Activated T-helper 1 cell treated with Interleukin-2 at 50 U/mL for 16 hours (primary cell): ENCODE data around the gene ECE2.
A peak's percentile ranks its signal among the peaks of the same experiment; 100 is the strongest.

ENCODE experiments used
- DNase-seq: peaks from one replicate; pipeline ENCODE4 v3.0.0-alpha.2; 2020; ENCODE audit warnings: low read depth

ECE2 gene

GRCh38 chr3:184240384-184241140 is 35.3 kb upstream of the ECE2 start:
- no peak for DNase-seq

GRCh38 chr3:184241141-184241446 is 34.7 kb upstream of the ECE2 start:
- no peak for DNase-seq

GRCh38 chr3:184241447-184242296 is 34.1 kb upstream of the ECE2 start:
- no peak for DNase-seq

GRCh38 chr3:184242297-184242685 is 33.5 kb upstream of the ECE2 start:
- DNase-seq, result no peak

GRCh38 chr3:184248454-184249411 is 27.1 kb upstream of the ECE2 start, which contains the start of gene ALG3:
ALG3 (minus strand) TSS chr3:184248962; CDS start chr3:184248940, 22 bp downstream.
- DNase-seq, result peak; percentile 77

GRCh38 chr3:184249412-184250166 is 26.2 kb upstream of the ECE2 start, which contains the start of gene EEF1AKMT4:
EEF1AKMT4 (plus strand) TSS chr3:184249672; CDS start chr3:184249695, 23 bp downstream.
- DNase-seq, result peak; percentile 93

GRCh38 chr3:184250167-184250828 is 25.5 kb upstream of the ECE2 start:
- DNase-seq, result peak; percentile 75

GRCh38 chr3:184255291-184256039 is 20.4 kb upstream of the ECE2 start:
- DNase-seq, result no peak

- DNase-seq, result no peak
Observed at GRCh38 chr3:184257083-184257915, 18.5 kb upstream of the ECE2 start.

GRCh38 chr3:184258926-184259325 is 16.9 kb upstream of the ECE2 start:
- no peak for DNase-seq

GRCh38 chr3:184259396-184259877 is 16.4 kb upstream of the ECE2 start:
- no peak for DNase-seq

GRCh38 chr3:184259878-184260723 is 15.7 kb upstream of the ECE2 start:
- no peak for DNase-seq

GRCh38 chr3:184260724-184261269 is 15.0 kb upstream of the ECE2 start:
- no peak for DNase-seq

- peak; percentile 33 for DNase-seq
Observed at GRCh38 chr3:184261270-184261853, 14.5 kb upstream of the ECE2 start, which contains the start of gene CAMK2N2. CAMK2N2 (minus strand) TSS chr3:184261553; CDS start chr3:184261285, 268 bp downstream.

GRCh38 chr3:184261854-184262763 is 13.7 kb upstream of the ECE2 start:
- DNase-seq, result no peak

- no peak for DNase-seq
Observed at GRCh38 chr3:184262764-184263179, 13.1 kb upstream of the ECE2 start.
